ENCODE results near the gene ACTL9.

DNA sequence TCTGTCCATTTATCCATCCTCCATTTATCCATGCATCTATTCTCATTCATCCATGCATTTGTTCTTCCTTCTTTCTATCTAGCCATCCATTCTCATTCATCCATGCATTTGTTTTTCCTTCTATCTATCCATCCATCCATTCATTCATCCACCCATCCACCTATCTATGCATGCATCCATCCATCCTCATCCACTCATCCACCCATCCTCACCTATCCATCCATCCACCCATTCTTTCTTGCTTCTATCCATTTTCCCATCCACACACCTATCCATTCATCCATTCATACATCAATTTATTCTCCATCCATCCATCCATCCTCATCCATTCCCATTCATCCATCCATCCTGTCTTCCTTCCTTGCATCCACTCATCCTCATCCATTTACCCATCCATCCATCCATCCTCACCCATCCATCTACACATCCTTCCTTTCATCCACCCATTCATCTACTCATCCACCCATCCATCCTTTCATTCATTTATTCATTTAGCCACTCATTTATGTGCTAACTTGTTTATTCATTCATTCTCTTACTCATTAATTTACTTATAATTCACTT is 20.3 kb downstream of the ACTL9 start:
- TF ChIP-seq CTCF (conservative IDR thresholded peaks at IDR 0.05; ENCODE audit: low read depth in 2 of 2), result no peak
- no peak for TF ChIP-seq REST (IDR thresholded peaks at IDR 0.05; ENCODE audit: unreplicated experiment)
- no peak for TF ChIP-seq EZH2 (IDR thresholded peaks at IDR 0.05; ENCODE audit: low read depth, unreplicated experiment)
- TF ChIP-seq POLR2AphosphoS5 (IDR thresholded peaks at IDR 0.05; ENCODE audit: low read depth), result no peak
- no peak for TF ChIP-seq CREB1 (CRISPR knock-in tag; IDR thresholded peaks at IDR 0.05; ENCODE audit: low read depth)
- TF ChIP-seq EZH2phosphoT487 (IDR thresholded peaks at IDR 0.05; ENCODE audit: unreplicated experiment), result no peak
- TF ChIP-seq, protein P1, sequence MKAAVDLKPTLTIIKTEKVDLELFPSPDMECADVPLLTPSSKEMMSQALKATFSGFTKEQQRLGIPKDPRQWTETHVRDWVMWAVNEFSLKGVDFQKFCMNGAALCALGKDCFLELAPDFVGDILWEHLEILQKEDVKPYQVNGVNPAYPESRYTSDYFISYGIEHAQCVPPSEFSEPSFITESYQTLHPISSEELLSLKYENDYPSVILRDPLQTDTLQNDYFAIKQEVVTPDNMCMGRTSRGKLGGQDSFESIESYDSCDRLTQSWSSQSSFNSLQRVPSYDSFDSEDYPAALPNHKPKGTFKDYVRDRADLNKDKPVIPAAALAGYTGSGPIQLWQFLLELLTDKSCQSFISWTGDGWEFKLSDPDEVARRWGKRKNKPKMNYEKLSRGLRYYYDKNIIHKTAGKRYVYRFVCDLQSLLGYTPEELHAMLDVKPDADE (IDR thresholded peaks at IDR 0.05), result no peak
- TF ChIP-seq NANOG (IDR thresholded peaks at IDR 0.05; ENCODE audit: borderline replicate concordance), result no peak
- TF ChIP-seq ZNF331 (CRISPR knock-in tag; IDR thresholded peaks at IDR 0.05; ENCODE audit: low read depth), result no peak
- no peak for TF ChIP-seq JUNB (IDR thresholded peaks at IDR 0.05; ENCODE audit: unreplicated experiment)
- TF ChIP-seq ZNF462 (CRISPR knock-in tag; IDR thresholded peaks at IDR 0.05), result no peak
- TF ChIP-seq STAT1 (IDR thresholded peaks at IDR 0.05; ENCODE audit: unreplicated experiment), result no peak
